AG08395 (cell line): ENCODE data around the gene TFEC.

Source experiments
- DNase-seq: peaks from one replicate; pipeline ENCODE4 v3.0.0; 2012; ENCODE audit warnings: mixed read lengths, low spot score

The TFEC gene

GRCh38 chr7:115924411-115924810 lies 106.2 kb downstream of the TFEC start:
- DNase-seq, result no peak

DNA sequence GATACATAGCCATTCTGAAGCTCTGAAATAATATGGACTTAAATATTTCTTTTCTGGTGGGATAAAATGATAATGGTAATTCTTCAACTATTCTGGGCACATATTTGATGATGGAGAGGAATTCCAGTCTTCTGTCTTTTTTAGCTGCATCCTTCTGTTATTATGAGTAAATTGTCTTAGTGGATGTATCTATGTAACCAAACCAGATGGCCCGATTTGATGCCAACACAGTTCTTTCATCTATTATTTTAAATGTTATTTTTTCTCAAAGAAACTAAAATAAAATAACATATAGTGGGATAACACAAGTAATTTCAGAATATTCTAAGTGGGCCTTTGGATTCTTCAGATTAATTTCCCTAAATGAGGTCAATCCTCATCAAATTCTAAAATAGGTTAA lies 110.2 kb downstream of the TFEC start:
- DNase-seq, result no peak

GRCh38 chr7:115914951-115915350 lies 115.6 kb downstream of the TFEC start:
- no peak for DNase-seq

DNA sequence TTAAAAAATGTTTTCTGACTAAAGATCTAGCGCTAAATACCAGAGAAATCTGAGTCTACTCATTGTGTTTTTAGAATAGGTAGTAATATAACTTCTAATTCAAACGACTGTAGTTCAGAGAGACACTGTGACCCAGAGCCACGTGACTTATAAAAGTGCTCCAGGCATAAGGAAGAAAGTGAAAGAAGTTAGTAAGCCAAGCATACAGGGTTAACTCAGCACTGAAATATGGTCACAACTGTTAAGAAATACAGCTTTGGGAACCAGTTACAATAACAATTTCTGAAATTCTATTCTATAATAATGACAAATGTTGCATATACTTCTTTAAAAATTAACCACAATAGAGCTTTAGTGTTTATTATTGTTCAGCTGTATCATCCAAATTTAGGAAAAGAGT lies 119.1 kb downstream of the TFEC start:
- no peak for DNase-seq

GRCh38 chr7:115910541-115911164 lies 119.9 kb downstream of the TFEC start:
- peak; percentile 5 for DNase-seq

GRCh38 chr7:115906731-115907130 lies 123.8 kb downstream of the TFEC start:
- no peak for DNase-seq

DNA sequence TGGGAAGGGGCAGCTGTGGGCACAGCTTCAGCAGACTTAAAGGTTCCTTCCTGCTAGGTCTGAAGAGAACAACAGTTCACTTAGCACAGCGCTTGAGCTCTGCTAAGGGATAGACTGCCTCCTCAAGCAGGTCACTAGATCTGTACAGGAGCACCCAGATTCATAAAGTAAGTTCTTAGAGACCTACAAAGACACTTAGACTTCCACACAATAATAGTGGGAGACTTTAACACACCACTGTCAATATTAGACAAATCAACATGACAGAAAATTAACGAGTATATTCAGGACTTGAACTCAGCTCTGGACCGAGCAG lies 140.9 kb downstream of the TFEC start:
- no peak for DNase-seq

DNA sequence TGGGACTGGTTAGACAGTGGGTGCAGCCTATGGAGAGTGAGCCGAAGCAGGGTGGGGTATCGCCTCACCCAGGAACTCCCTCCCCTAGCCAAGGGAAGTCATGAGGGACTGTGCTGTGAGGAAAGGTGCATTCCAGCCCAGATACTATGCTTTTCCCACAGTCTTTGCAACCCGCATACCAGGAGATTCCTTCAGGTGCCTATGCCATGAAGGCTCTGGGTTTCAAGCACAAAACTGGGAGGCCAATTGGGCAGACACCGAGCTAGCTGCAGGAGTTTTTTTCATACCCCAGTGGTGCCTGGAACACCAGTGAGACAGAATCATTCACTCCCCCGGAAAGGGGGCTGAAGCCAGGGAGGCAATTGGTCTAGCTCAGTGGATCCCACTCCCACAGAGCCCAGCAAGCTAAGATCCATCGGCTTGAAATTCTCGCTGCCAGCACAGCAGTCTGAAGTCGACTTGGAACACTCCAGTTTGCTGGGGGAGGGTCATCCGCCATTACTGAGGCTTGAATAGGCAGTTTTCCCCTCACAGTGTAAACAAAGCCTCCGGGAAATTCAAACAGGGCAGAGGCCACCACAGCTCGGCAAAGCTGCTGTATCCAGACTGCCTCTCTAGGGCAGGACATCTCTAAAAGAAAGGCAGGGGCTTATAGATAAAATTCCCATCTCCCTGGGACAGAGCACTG lies 141.4 kb downstream of the TFEC start:
- DNase-seq, result no peak

- DNase-seq, result no peak
These were observed 145.0 kb downstream of the TFEC start for GRCh38 chr7:115885550-115885949.
